ENCODE measurements around the gene PRSS8.
A peak's percentile ranks its signal among the peaks of the same experiment; 100 is the strongest.

PRSS8 gene

DNA sequence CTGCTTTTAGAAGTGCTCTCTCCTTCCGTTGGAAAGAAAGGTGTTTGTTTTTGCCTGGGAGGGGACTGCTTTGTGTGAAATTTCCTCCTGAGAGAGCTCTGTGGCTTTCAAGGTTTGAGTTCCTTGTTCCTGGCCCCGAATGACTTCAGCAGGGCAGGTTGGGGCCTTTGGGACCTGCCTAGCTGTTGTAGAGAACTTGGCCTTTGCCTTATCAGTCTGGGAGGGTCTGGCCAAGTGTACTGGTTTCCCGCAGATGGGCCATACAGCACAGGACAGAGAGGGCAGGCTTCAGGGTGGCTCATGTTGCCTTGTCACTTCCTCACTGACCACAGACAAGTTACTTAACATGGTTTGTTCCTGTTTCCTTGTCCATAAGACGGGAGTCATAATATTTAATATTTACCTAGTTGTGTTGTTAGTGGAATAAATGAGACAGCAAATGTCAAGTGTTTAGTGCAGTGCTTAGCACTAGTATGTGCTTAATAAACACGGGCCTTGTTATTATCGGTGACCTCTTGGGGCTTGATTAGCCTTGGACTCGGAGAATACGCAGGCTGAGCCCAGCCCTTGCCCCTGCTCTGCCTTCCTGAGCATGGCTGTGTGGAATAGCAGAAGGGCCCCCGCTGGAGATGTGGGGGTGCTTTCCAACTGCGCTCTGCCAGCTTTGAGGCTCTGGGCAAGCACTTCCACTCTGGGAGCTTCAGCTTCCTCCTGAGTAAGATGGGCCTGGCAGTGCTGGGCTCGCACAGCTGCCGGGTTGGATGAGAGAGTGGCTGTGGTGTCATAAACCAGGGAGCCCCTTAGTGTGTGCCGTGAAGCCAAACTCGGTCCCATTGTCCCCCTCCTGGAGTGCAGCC lies 6.6 kb downstream of the PRSS8 start:
- H3K27me3 ChIP-seq (ENCODE audit: low read depth): no peaks in the 10 kb centered on the region
- DNase-seq (ENCODE audit: low spot score in 2 of 2): no peak

GRCh38 chr16:31127182-31127581 lies 8.3 kb downstream of the PRSS8 start:
- Histone ChIP-seq H3K36me3 (replicated peaks) (peaks cover 55% of the 10 kb centered on the region), H3K4me1 (no peaks in the 10 kb centered on the region), H3K27me3 (ENCODE audit: low read depth) (no peaks in the 10 kb centered on the region), H3K9me3 (no peaks in the 10 kb centered on the region), H3K4me3 (no peak overlapping the region)
- no peak for DNase-seq (ENCODE audit: low spot score in 2 of 2)
- in situ Hi-C loops (cut with MboI; ENCODE audit: low sequenced_read_pairs): no loop called here

More for the DNA sequence above, 6.6 kb downstream of the PRSS8 start:
- H3K9me3 ChIP-seq: no peaks in the 10 kb centered on the region
- in situ Hi-C loops (cut with MboI; ENCODE audit: low sequenced_read_pairs): no loop called here
- peaks cover 38% of the 10 kb centered on the region for H3K36me3 ChIP-seq (replicated peaks)
- no peak overlapping the region for H3K4me3 ChIP-seq
- H3K4me1 ChIP-seq: peaks cover 6% of the 10 kb centered on the region

GRCh38 chr16:31125844-31126243 lies 9.7 kb downstream of the PRSS8 start:
- in situ Hi-C loops (cut with MboI; ENCODE audit: low sequenced_read_pairs): no loop called here
- no peaks in the 10 kb centered on the region for H3K4me1 ChIP-seq
- DNase-seq (ENCODE audit: low spot score in 2 of 2): no peak
- no peak overlapping the region for H3K4me3 ChIP-seq
- H3K9me3 ChIP-seq: no peaks in the 10 kb centered on the region
- H3K27me3 ChIP-seq (ENCODE audit: low read depth): no peaks in the 10 kb centered on the region
- peaks cover 55% of the 10 kb centered on the region for H3K36me3 ChIP-seq (replicated peaks)

- peaks cover 4% of the 10 kb centered on the region for H3K4me1 ChIP-seq
- no peaks in the 10 kb centered on the region for H3K27me3 ChIP-seq (ENCODE audit: low read depth)
- no peak overlapping the region for H3K4me3 ChIP-seq
- DNase-seq (ENCODE audit: low spot score in 2 of 2): no peak
- peaks cover 45% of the 10 kb centered on the region for H3K36me3 ChIP-seq (replicated peaks)
- no peaks in the 10 kb centered on the region for H3K9me3 ChIP-seq
- in situ Hi-C loops (cut with MboI; ENCODE audit: low sequenced_read_pairs): no loop called here
Measured at GRCh38 chr16:31120129-31120528, 15.4 kb downstream of the PRSS8 start.

DNA sequence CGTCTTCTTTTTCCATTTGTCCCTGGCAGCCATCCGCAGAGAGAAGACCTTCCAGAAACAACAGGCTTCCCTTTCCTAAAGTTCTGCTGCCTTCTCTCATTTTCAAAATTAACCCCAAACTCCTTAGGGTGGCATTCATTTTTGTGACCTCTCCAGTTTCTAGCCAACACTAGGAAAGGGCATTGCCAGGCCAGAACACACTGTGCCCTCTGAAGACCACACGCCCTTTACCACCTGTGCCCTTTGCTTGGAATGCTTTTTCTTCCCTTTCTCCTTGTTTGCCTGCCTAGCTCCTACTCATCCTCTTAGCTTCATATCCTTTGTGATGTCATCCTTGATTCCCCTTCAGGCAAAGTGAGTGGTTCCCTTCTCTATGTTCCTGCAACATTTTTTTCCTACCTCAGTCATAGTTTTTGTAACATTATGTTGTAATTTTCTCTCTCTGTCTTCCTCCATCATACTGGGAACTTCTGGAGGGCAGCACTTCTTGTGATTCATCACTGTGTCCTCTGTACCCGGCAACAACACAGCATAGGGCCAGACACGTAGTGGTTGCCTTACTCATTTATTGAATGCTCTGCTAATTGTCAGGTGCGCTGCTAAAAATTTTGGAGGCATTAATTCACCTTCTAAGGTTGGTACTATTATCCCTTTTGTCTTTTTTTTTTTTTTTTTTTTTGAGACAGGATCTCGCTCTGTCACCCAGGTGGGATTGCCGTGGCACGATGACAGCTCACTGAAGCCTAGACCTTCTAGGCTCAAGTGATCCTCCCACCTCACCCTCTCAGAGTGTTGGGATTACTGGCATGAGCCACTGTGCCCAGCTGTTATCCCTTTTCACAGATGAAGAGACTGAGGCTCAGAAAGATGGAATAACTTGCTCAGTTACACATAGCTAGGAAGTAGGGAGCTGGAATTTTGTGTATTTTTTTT lies 17.0 kb downstream of the PRSS8 start:
- H3K4me1 ChIP-seq: peaks cover 4% of the 10 kb centered on the region
- in situ Hi-C loops (cut with MboI; ENCODE audit: low sequenced_read_pairs): no loop called here
- peak overlapping the region; percentile 64 for H3K4me3 ChIP-seq
- no peak for DNase-seq (ENCODE audit: low spot score in 2 of 2)
- H3K27me3 ChIP-seq (ENCODE audit: low read depth): no peaks in the 10 kb centered on the region
- no peaks in the 10 kb centered on the region for H3K9me3 ChIP-seq
- peaks cover 37% of the 10 kb centered on the region for H3K36me3 ChIP-seq (replicated peaks)

DNA sequence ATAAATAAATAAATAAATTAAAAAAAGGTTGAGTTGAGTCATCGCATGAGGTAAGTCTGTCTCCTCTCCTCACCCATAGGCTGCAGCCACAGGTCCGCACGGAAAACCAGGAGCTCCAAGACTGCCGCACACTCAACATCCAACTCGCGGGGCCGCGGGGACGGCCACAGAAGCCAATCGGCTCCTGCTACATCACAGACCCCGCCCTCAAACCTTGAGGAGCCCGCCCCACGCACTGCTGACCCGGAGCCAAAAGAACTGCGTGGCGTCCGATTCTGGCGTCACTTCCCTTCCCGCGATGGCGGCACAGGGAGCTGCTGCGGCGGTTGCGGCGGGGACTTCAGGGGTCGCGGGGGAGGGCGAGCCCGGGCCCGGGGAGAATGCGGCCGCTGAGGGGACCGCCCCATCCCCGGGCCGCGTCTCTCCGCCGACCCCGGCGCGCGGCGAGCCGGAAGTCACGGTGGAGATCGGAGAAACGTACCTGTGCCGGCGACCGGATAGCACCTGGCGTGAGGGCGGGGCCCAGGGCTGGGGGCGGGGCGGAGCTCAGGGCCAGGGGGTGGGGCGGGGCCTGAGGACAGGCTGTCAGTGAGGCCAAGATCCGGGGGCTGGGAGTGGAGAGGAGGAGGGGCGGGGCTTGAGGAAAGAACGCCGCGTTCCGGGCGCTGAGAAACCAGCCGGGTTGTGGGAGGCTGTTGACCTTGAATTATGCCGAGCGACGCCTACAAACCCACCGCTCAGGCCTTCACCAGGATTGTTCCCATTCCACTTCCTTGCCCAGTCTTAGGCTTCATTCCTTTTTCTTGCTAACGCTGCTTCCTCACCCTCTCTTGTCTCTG lies 17.9 kb downstream of the PRSS8 start, which contains the start of gene KAT8:
Gene KAT8 (plus strand): TSS at position 281 of the 839 bp plus-strand sequence. CDS start 18 bp downstream, at position 299.
- DNase-seq (ENCODE audit: low spot score in 2 of 2): peak; percentile 98 to 99
- peaks cover 29% of the 10 kb centered on the region for H3K36me3 ChIP-seq (replicated peaks)
- no peaks in the 10 kb centered on the region for H3K27me3 ChIP-seq (ENCODE audit: low read depth)
- peak within 1 kb of the TSS; percentile 64 for H3K4me3 ChIP-seq
- no peaks in the 10 kb centered on the region for H3K9me3 ChIP-seq
- in situ Hi-C loops (cut with MboI; ENCODE audit: low sequenced_read_pairs): no loop called here
- peaks cover 4% of the 10 kb centered on the region for H3K4me1 ChIP-seq

- Histone ChIP-seq H3K36me3 (replicated peaks) (peaks cover 28% of the 10 kb centered on the region), H3K4me3 (no peak overlapping the region), H3K4me1 (peaks cover 4% of the 10 kb centered on the region), H3K27me3 (ENCODE audit: low read depth) (no peaks in the 10 kb centered on the region), H3K9me3 (no peaks in the 10 kb centered on the region)
- in situ Hi-C loops (cut with MboI; ENCODE audit: low sequenced_read_pairs): no loop called here
- no peak for DNase-seq (ENCODE audit: low spot score in 2 of 2)
Measured at GRCh38 chr16:31114468-31114867, 21.1 kb downstream of the PRSS8 start.

GRCh38 chr16:31113121-31114120 lies 22.1 kb downstream of the PRSS8 start:
- no peak for DNase-seq (ENCODE audit: low spot score in 2 of 2)

GRCh38 chr16:31112711-31113110 lies 22.8 kb downstream of the PRSS8 start:
- Histone ChIP-seq H3K9me3 (no peaks in the 10 kb centered on the region), H3K4me3 (no peak overlapping the region), H3K4me1 (peaks cover 6% of the 10 kb centered on the region), H3K36me3 (replicated peaks) (peaks cover 27% of the 10 kb centered on the region), H3K27me3 (ENCODE audit: low read depth) (no peaks in the 10 kb centered on the region)
- no peak for DNase-seq (ENCODE audit: low spot score in 2 of 2)
- in situ Hi-C loops (cut with MboI; ENCODE audit: low sequenced_read_pairs): no loop called here

More at GRCh38 chr16:31113121-31114120, 22.1 kb downstream of the PRSS8 start:
- in situ Hi-C loops (cut with MboI; ENCODE audit: low sequenced_read_pairs): no loop called here
- no peak overlapping the region for H3K4me3 ChIP-seq
- H3K27me3 ChIP-seq (ENCODE audit: low read depth): no peaks in the 10 kb centered on the region
- peaks cover 5% of the 10 kb centered on the region for H3K4me1 ChIP-seq
- H3K36me3 ChIP-seq (replicated peaks): peaks cover 27% of the 10 kb centered on the region
- H3K9me3 ChIP-seq: no peaks in the 10 kb centered on the region

DNA sequence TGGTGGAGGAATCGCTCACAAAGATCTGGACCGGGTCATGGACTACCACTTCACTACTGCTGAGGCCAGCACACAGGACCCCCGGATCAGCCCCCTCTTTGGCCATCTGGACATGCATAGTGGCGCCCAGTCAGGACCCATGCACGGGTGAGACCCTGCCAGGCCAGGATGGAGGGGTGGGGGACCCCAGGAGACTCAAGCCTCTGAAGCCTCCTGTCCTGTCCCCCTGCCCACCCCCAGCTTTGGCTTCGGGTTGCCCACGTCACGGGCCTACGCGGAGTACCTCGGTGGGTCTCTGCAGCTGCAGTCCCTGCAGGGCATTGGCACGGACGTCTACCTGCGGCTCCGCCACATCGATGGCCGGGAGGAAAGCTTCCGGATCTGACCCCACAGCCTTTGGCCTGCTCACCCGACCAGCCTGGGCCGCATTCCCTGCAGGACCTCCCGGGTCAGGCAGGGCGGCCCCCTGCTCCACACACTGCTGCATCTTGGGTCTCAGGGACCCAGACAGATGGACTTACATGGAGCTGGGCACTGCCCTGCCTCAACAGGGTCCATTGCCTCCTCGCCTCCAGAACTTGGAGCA lies 23.6 kb downstream of the PRSS8 start:
- Histone ChIP-seq H3K27me3 (ENCODE audit: low read depth) (no peaks in the 10 kb centered on the region), H3K9me3 (no peaks in the 10 kb centered on the region), H3K4me3 (no peak overlapping the region), H3K36me3 (replicated peaks) (peaks cover 27% of the 10 kb centered on the region), H3K4me1 (peaks cover 10% of the 10 kb centered on the region)
- in situ Hi-C loops (cut with MboI; ENCODE audit: low sequenced_read_pairs): no loop called here
- no peak for DNase-seq (ENCODE audit: low spot score in 2 of 2)

DNA sequence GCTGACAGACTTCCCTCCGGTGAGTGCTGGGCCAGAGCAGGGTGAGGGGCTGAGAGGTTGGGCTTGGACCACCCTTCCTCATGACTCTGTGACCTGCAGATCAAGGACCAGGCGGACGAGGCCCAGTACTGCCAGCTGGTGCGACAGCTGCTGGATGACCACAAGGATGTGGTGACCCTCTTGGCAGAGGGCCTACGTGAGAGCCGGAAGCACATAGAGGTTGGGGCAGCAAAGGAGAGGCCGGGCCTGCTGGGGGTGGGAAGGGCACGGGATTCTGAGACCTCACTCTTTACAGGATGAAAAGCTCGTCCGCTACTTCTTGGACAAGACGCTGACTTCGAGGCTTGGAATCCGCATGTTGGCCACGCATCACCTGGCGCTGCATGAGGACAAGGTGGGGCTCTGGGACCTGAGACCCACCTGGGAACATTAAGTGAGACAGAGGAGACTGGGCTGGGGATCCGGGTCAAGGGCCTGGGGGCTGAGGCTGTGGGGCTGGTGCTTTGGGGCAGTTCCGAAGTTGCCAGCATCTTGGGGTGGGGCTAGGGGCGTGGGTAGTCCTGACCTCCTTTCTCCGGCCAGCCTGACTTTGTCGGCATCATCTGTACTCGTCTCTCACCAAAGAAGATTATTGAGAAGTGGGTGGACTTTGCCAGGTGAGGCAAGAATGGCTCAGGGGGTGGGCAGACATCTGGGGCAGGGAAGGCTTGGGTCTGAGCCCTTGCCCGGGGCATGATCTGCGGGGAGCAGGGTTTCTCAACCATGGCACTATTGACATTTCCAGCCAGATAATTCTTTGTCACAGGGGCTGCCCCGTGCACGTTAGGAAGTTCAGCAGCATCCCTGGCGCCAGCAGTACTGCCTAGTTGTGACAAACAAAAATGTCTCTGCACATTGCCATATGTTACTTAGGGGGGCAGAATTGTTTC lies 25.2 kb downstream of the PRSS8 start:
- Histone ChIP-seq H3K4me1 (peaks cover 14% of the 10 kb centered on the region), H3K27me3 (ENCODE audit: low read depth) (no peaks in the 10 kb centered on the region), H3K9me3 (no peaks in the 10 kb centered on the region), H3K4me3 (no peak overlapping the region), H3K36me3 (replicated peaks) (peaks cover 27% of the 10 kb centered on the region)
- in situ Hi-C loops (cut with MboI; ENCODE audit: low sequenced_read_pairs): no loop called here
- DNase-seq (ENCODE audit: low spot score in 2 of 2): no peak
